Measurements from ENCODE around the gene BMP6.
"Not testable (repeated sequence)": the region's sequence is repeated elsewhere in the genome, so short reads cannot be mapped to it uniquely, and the experiment has no call there.

BMP6 gene

DNA sequence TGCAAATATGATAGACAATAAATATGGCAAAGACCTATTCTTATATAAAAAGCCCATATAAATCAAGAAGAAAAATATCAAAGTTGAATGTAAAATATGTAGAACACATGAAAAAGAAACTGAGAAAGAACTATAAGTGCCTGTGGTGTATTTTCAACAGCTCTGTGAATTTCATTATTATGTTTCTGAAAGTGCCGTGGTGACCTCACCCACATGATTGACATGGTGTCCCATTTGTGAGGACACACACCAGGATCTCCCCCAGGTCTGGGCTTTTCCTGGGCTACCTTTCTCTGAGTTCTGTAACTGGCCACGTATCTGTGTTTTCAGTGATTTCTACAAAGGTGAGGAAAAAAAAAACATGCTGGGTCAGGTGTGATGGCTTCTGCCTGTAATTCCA lies 86.7 kb downstream of the BMP6 start:
- TF ChIP-seq, protein P1, sequence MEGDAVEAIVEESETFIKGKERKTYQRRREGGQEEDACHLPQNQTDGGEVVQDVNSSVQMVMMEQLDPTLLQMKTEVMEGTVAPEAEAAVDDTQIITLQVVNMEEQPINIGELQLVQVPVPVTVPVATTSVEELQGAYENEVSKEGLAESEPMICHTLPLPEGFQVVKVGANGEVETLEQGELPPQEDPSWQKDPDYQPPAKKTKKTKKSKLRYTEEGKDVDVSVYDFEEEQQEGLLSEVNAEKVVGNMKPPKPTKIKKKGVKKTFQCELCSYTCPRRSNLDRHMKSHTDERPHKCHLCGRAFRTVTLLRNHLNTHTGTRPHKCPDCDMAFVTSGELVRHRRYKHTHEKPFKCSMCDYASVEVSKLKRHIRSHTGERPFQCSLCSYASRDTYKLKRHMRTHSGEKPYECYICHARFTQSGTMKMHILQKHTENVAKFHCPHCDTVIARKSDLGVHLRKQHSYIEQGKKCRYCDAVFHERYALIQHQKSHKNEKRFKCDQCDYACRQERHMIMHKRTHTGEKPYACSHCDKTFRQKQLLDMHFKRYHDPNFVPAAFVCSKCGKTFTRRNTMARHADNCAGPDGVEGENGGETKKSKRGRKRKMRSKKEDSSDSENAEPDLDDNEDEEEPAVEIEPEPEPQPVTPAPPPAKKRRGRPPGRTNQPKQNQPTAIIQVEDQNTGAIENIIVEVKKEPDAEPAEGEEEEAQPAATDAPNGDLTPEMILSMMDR (IDR thresholded peaks at IDR 0.05): no peak
- Histone ChIP-seq H3K27ac (no peak overlapping the region), H3K36me3 (no peaks in the 10 kb centered on the region), H3K4me1 (ENCODE audit: control insufficient read depth in 1 of 2, insufficient read depth in 1 of 2, low read depth in 1 of 2, low read length in 1 of 2) (no peaks in the 10 kb centered on the region), H3K4me3 (ENCODE audit: low read depth in 1 of 2, low read length in 1 of 2) (no peak overlapping the region), H3K27me3 (peaks cover 4% of the 10 kb centered on the region), H3K9me3 (no peaks in the 10 kb centered on the region)

DNA sequence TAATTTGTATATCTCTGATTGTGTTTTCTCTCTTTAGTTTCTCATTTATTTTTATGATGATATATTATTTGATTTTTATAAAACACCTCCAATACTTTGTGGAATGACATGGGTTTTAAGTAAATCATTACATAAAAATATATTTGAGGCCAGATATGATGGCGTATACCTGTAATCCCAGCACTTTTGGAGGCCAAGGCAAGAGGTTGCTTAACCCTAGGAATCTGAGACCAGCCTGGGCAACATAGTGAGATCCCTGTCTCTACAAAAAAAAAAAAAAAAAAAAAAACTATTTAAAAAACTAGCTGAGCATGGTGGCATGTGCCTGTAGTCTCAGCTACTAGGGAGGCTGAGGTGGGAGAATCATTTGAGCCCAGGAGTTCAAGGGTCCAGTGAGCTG lies 87.3 kb downstream of the BMP6 start:
- no peaks in the 10 kb centered on the region for H3K4me1 ChIP-seq (ENCODE audit: control insufficient read depth in 1 of 2, insufficient read depth in 1 of 2, low read depth in 1 of 2, low read length in 1 of 2)
- H3K36me3 ChIP-seq: no peaks in the 10 kb centered on the region
- no peak overlapping the region for H3K27ac ChIP-seq
- H3K27me3 ChIP-seq: peaks cover 4% of the 10 kb centered on the region
- H3K9me3 ChIP-seq: no peaks in the 10 kb centered on the region
- TF ChIP-seq, protein P1 (IDR thresholded peaks at IDR 0.05): no peak
- no peak overlapping the region for H3K4me3 ChIP-seq (ENCODE audit: low read depth in 1 of 2, low read length in 1 of 2)

DNA sequence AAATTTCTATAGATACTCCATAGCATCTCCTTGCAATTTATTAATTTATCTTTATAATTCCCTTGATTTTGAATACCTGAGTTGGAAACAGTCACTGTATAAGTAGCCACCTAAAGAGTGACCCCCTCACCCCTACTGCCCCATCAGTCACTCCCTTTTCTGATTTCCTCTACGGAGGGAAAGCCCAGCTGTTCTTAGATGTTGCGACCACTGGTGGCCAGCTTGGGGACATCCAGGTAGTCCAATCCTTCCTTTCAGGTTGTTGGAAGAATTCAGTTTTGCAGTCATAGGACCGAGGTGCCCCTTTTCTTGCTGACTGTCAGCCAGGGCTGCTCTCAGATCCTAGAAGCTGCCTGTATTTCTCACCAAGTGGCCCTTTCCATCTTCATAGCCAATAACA lies 87.8 kb downstream of the BMP6 start:
- H3K27ac ChIP-seq: no peak overlapping the region
- H3K4me3 ChIP-seq (ENCODE audit: low read depth in 1 of 2, low read length in 1 of 2): no peak overlapping the region
- no peaks in the 10 kb centered on the region for H3K36me3 ChIP-seq
- H3K9me3 ChIP-seq: no peaks in the 10 kb centered on the region
- peaks cover 4% of the 10 kb centered on the region for H3K27me3 ChIP-seq
- no peaks in the 10 kb centered on the region for H3K4me1 ChIP-seq (ENCODE audit: control insufficient read depth in 1 of 2, insufficient read depth in 1 of 2, low read depth in 1 of 2, low read length in 1 of 2)
- TF ChIP-seq, protein P1 (IDR thresholded peaks at IDR 0.05): no peak

DNA sequence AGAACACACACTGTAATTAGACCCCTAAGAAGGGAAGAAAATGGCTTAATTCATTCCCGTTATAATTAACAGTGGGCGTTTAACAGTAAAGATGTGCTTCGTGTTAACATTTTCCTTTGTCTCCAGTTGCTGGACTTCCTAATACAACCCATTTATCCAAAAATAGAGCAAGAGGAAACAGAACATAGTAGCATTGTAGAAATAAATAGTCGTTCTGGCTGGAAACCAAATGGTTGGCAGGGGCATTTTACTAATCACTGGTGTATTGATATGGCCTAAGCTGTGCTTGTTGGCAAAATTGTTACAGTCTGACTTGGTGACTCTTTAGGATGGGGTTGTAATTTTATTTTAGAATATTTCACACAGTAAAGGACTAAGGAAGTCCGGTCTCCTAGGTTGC lies 89.8 kb downstream of the BMP6 start:
- Histone ChIP-seq H3K27me3 (peaks cover 4% of the 10 kb centered on the region), H3K4me1 (ENCODE audit: control insufficient read depth in 1 of 2, insufficient read depth in 1 of 2, low read depth in 1 of 2, low read length in 1 of 2) (no peaks in the 10 kb centered on the region), H3K9me3 (no peaks in the 10 kb centered on the region), H3K36me3 (no peaks in the 10 kb centered on the region), H3K4me3 (ENCODE audit: low read depth in 1 of 2, low read length in 1 of 2) (no peak overlapping the region), H3K27ac (no peak overlapping the region)
- TF ChIP-seq, protein P1 (IDR thresholded peaks at IDR 0.05): no peak

DNA sequence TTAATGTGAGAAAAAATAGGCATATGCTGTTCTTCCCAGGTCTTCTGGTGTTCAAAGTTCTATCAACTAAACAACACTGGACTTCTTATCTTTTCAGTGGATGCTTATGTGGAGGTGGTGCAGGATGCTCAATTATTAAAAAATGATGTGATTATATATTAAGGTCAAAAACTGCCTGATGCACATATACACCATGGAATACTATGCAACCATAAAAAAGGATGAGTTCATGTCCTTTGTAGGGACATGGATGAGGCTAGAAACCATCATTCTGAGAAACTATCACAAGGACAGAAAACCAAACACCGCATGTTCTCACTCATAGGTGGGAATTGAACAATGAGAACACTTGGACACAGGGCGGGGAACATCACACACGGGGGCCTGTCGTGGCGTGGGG lies 91.3 kb downstream of the BMP6 start:
- H3K36me3 ChIP-seq; H3K4me1 ChIP-seq (ENCODE audit: control insufficient read depth in 1 of 2, insufficient read depth in 1 of 2, low read depth in 1 of 2, low read length in 1 of 2); H3K4me3 ChIP-seq (ENCODE audit: low read depth in 1 of 2, low read length in 1 of 2); H3K27me3 ChIP-seq; H3K27ac ChIP-seq; H3K9me3 ChIP-seq: not testable (repeated sequence)

DNA sequence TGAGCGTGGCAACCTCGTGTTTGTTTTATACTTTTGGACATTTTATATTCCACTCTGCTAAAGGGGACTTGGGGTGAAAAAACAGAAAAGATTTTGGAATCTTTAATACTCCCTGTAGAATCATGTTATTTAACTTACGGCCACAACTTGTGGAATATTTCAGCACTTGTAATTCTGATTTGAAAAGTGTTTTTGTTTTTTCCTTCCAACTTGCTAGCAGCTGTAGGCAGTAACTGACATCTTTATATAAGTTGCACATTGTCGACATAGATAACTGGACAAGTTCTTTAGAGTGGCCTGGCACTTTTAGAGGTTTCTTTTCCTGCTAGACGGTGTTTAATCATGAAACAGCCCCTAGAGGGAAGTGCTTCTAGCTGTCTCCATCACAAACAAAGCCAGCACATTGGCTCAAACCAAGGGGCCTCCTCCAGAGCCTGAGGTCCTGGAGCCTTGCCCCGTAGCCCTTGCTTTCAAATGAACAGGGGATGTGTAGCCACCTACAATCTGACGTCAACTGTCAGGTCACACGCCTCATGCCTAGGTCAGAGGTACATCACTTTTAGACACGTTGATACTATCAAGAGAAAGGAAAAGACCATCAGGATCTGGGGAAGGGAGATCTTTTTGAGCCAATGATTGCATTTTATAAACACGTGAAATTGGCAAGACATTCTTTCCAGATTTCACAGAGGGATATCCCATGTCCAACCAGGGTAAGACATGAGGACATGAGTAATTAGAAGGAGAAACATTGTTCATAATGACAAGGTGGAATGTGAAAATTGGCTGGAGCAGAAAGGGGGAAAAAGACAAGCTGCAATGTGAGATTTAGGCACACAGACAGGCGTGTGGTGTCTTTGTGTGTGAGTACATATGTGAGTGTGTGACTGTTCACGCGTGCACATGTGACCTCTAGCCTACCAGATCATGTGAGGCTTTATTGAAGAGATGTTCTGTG lies 92.6 kb downstream of the BMP6 start:
- Histone ChIP-seq H3K27me3 (peaks cover 4% of the 10 kb centered on the region), H3K4me3 (ENCODE audit: low read depth in 1 of 2, low read length in 1 of 2) (no peak overlapping the region), H3K9me3 (no peaks in the 10 kb centered on the region), H3K4me1 (ENCODE audit: control insufficient read depth in 1 of 2, insufficient read depth in 1 of 2, low read depth in 1 of 2, low read length in 1 of 2) (no peaks in the 10 kb centered on the region), H3K27ac (no peak overlapping the region), H3K36me3 (no peaks in the 10 kb centered on the region)
- TF ChIP-seq, protein P1 (IDR thresholded peaks at IDR 0.05): no peak
